Measurements from ENCODE around the gene ZBTB16. TPM values are rescaled to one million over a fixed set of nuclear protein-coding genes. Genes with fewer than 3 reads are reported as not detected.

Gene ZBTB16
- total RNA-seq, 4 donors from 2014 or later, result 10.4 to 137 (median 18.8) TPM

- DNase-seq, result no peak
- intact Hi-C loops (cut with DNase I), result no loop called here
- H3K9me3 ChIP-seq, result no peaks in the 10 kb centered on the region
- 48 to 61% methylated on average over 8 to 9 of the region's 9 CpGs for WGBS, 2 donors
- TF ChIP-seq, protein P1, sequence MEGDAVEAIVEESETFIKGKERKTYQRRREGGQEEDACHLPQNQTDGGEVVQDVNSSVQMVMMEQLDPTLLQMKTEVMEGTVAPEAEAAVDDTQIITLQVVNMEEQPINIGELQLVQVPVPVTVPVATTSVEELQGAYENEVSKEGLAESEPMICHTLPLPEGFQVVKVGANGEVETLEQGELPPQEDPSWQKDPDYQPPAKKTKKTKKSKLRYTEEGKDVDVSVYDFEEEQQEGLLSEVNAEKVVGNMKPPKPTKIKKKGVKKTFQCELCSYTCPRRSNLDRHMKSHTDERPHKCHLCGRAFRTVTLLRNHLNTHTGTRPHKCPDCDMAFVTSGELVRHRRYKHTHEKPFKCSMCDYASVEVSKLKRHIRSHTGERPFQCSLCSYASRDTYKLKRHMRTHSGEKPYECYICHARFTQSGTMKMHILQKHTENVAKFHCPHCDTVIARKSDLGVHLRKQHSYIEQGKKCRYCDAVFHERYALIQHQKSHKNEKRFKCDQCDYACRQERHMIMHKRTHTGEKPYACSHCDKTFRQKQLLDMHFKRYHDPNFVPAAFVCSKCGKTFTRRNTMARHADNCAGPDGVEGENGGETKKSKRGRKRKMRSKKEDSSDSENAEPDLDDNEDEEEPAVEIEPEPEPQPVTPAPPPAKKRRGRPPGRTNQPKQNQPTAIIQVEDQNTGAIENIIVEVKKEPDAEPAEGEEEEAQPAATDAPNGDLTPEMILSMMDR (IDR thresholded peaks at IDR 0.05), result no peak
- TF ChIP-seq POLR2A (IDR thresholded peaks at IDR 0.05), result no peak
- H3K4me3 ChIP-seq, result no peak overlapping the region
- H3K36me3 ChIP-seq, result no peaks in the 10 kb centered on the region
- peaks cover 17 to 39% (median 27%) of the 10 kb centered on the region in 3 donors for H3K4me1 ChIP-seq
- peak overlapping the region; percentile 67 to 84 (median 76) for H3K27ac ChIP-seq
- peaks cover 0 to 18% (median 0%) of the 10 kb centered on the region in 4 donors for H3K27me3 ChIP-seq
These were observed 220.5 kb downstream of the ZBTB16 start for GRCh38 chr11:114279792-114280546.

DNA sequence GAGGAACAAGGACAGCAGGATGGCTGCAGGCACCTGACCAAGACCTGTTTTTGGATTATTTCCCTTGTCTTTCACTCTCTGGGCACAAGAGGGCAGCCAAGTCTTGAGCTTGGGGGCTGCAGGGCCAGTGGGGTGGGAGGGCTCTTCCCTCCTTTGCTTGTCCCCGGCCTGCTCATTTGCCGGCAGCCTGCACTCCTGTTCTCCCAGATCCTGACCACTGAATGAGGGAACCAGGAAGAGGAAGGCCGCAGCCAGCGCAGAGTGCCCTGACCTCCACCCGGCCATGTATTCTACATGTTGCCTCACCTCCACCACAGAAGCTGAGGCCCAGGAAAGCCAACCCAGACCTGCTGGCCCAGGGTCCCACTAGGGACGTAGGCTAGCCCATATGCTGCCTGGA, 221.2 kb downstream of the ZBTB16 start:
- Histone ChIP-seq H3K27me3 (peaks cover 0 to 18% (median 0%) of the 10 kb centered on the region in 4 donors), H3K27ac (peak overlapping the region; percentile 67 to 84 (median 76)), H3K9me3 (no peaks in the 10 kb centered on the region), H3K4me1 (peaks cover 17 to 43% (median 27%) of the 10 kb centered on the region in 3 donors), H3K4me3 (no peak overlapping the region), H3K36me3 (no peaks in the 10 kb centered on the region)
- TF ChIP-seq POLR2A (IDR thresholded peaks at IDR 0.05), result no peak
- TF ChIP-seq, protein P1 (IDR thresholded peaks at IDR 0.05), result peak in 4 of 6 experiments; percentile 27 to 57 (median 44)
- 27% methylated on average over 3 of the region's 6 CpGs; no CpG with 5 or more reads in 1 of the 2 donors for WGBS, 2 donors
- no peak for DNase-seq
- intact Hi-C loops (cut with DNase I), result no loop called here

GRCh38 chr11:114281388-114281956, 222.0 kb downstream of the ZBTB16 start:
- no peak for DNase-seq
- H3K27ac ChIP-seq, result peak overlapping the region; percentile 67 to 84 (median 76)

DNA sequence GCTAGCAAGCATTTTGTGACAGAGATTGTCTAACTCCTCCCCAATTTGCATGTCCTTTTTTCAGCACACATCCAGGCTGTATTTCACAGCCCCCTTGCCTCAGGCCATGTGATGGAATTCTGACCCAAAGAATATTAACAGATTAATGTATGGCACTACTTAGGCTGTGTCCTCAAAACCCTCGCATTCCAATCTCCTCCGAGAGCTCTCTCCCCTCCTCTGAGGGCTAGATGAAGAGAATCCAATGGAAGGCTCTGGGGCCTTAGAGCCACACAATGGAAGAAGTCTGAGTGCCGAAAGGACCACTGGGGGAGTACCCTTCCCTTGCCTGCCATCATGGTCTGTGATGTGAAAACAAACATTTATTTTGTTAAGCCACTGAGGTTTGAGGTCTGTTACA, 223.0 kb downstream of the ZBTB16 start:
- intact Hi-C loops (cut with DNase I), result no loop called here
- Histone ChIP-seq H3K36me3 (no peaks in the 10 kb centered on the region), H3K4me3 (no peak overlapping the region), H3K27me3 (peaks cover 0 to 6% (median 0%) of the 10 kb centered on the region in 4 donors), H3K9me3 (no peaks in the 10 kb centered on the region), H3K27ac (no peak overlapping the region), H3K4me1 (peaks cover 17 to 44% (median 27%) of the 10 kb centered on the region in 3 donors)
- TF ChIP-seq, protein P1 (IDR thresholded peaks at IDR 0.05), result no peak
- no peak for TF ChIP-seq POLR2A (IDR thresholded peaks at IDR 0.05)
- 96 to 100% methylated on average over 2 to 3 of the region's 3 CpGs for WGBS, 2 donors
- DNase-seq, result no peak

More at GRCh38 chr11:114281388-114281956, 222.0 kb downstream of the ZBTB16 start:
- H3K27me3 ChIP-seq, result peaks cover 0 to 11% (median 0%) of the 10 kb centered on the region in 4 donors
- H3K4me1 ChIP-seq, result peaks cover 17 to 44% (median 27%) of the 10 kb centered on the region in 3 donors
- intact Hi-C loops (cut with DNase I), result no loop called here
- no peaks in the 10 kb centered on the region for H3K36me3 ChIP-seq
- WGBS, 2 donors, result 33 to 50% methylated on average over 1 of the region's 1 CpG
- no peak overlapping the region for H3K4me3 ChIP-seq
- H3K9me3 ChIP-seq, result no peaks in the 10 kb centered on the region
- TF ChIP-seq, protein P1 (IDR thresholded peaks at IDR 0.05), result no peak
- TF ChIP-seq POLR2A (IDR thresholded peaks at IDR 0.05), result no peak

DNA sequence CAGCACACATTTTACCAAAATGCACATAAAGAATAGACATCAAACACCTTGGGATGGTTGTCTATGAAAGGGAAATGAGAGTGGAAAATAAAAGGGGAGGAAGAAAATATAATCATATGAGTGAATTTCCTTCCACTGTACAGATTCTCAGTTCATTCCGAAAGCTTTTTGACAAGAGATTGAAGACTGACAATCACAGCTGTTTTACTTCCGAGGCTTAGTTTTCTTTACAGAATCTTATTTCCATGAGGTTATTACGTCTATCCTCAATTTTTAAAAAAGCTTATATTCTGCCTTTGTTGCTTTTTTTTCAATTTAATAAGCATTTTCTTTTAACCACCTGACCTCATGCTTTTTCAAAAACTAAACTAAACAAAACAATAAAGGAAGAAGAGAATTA, 223.9 kb downstream of the ZBTB16 start:
- Histone ChIP-seq H3K4me3 (no peak overlapping the region), H3K27me3 (peaks cover 0 to 5% (median 0%) of the 10 kb centered on the region in 4 donors), H3K4me1 (peaks cover 17 to 44% (median 27%) of the 10 kb centered on the region in 3 donors), H3K9me3 (no peaks in the 10 kb centered on the region), H3K27ac (no peak overlapping the region), H3K36me3 (no peaks in the 10 kb centered on the region)
- no peak for DNase-seq
- TF ChIP-seq, protein P1 (IDR thresholded peaks at IDR 0.05), result no peak
- TF ChIP-seq POLR2A (IDR thresholded peaks at IDR 0.05), result no peak
- intact Hi-C loops (cut with DNase I), result no loop called here
- WGBS, 2 donors, result 75 to 85% methylated on average over 3 of the region's 3 CpGs

Data from esophagus squamous epithelium (tissue), 5 donors.